CD1c-positive myeloid dendritic cell (primary cell): ENCODE data around the gene COX14.
"Not testable (repeated sequence)": the region's sequence is repeated elsewhere in the genome, so short reads cannot be mapped to it uniquely, and the experiment has no call there.

Experiments
- DNase-seq: peaks from one replicate; pipeline ENCODE4 v3.0.0-alpha.2; 2016; ENCODE audit errors: extremely low spot score

The COX14 gene

GRCh38 chr12:50107416-50108268 is 4.4 kb upstream of the COX14 start:
- no peak for DNase-seq

- DNase-seq, result no peak
Observed at GRCh38 chr12:50109319-50109718, 2.7 kb upstream of the COX14 start.

DNA sequence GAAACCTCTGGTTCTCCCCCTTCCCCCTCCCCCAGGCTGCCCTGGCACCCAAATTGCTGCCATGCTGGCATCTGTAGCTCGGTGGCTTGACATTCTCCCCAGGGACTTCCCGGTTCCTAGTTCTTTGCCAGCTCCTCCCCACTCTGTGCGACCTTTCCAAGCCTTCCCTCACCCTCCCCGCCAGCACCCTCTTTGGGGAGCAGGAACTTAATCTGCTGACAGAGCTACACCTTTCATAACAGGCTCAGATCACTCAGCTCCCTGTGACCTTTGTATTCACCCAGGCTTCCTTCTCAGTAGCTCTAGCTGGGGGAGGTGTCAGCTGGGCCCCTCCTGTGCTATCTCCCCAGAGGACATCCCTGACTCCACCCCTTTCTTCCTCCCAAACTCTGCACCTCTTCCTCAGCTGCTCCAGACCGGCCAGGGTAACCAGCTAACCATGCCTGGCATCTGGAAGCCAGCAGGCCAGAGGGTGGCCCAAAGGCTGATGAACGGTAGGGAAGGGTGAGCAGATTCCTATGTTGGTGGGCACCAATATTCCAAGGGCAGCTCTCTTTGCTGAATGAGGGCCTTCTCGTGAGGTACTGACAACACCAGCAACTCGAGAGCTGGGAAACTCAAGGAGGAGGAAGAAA is 1.8 kb upstream of the COX14 start:
- peak; percentile 77 for DNase-seq

- peak; percentile 52 for DNase-seq
Observed at GRCh38 chr12:50110762-50111351, 1.2 kb upstream of the COX14 start.

- DNase-seq, result no peak
Observed at GRCh38 chr12:50111395-50111692, 692 bp upstream of the COX14 start.

- peak; percentile 60 for DNase-seq
Observed at GRCh38 chr12:50112456-50113218, 601 bp downstream of the COX14 start.

- no peak for DNase-seq
Observed at GRCh38 chr12:50117057-50117622, 5.1 kb downstream of the COX14 start.

- no peak for DNase-seq
Observed at GRCh38 chr12:50119387-50119786, 7.4 kb downstream of the COX14 start.

- DNase-seq, result no peak
Observed at GRCh38 chr12:50120521-50120920, 8.5 kb downstream of the COX14 start.

DNA sequence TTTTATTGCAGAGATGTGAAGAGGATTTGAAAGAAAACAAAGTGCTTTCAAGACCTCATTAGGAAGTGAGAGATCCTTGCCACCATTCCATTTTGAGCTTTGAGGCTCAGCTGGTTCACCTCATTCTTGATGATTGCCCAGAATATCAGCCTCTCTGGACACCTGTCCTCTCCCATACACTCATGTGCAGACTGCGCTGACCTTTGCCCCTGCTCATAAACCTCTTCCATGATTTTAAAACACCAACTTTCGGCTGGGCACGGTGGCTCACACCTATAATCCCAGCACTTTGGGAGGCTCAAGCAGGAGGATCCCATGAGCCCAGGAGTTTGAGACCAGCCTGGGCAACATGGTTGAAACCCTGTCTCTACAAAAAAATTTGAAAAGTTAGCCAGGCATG is 8.9 kb downstream of the COX14 start:
- DNase-seq, result no peak

DNA sequence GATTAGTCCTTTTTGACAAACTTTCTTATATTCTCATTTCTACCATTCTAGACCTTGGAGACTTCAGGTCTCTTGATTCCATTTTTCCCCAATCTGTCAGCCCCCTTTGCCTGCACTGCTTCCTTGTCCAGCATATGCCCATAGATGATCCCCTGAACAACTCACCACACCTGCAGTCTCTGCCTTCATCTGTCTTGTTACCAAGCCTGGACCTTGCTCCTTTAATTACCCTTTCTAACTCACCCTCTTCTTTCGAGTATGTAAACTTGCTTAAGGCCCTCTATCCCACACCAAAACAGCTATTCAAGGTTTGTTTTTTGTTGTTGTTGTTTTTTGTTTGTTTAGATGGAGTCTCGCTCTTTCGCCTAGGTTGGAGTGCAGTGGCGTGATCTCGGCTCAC is 9.6 kb downstream of the COX14 start:
- DNase-seq, result no peak

GRCh38 chr12:50123203-50123602 is 11.2 kb downstream of the COX14 start:
- DNase-seq, result no peak

DNA sequence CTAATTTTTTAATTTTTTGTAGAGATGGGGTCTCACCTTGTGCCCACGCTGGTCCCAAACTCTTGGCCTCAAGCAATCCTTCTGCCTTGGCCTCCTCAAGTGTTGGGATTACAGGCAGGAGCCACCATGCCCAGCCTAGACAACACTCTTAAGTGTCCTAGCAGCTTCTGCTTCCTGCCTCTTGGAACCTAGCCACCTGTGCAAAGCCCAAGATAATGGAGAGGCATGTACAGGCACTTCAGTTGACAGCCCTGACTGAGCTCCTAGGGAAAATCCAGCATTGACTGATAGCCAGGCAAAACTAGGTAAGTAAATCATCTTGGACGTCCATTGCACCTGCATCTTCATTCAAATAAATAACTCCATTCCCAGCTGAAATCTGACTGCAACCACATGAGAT is 15.5 kb downstream of the COX14 start:
- no peak for DNase-seq

DNA sequence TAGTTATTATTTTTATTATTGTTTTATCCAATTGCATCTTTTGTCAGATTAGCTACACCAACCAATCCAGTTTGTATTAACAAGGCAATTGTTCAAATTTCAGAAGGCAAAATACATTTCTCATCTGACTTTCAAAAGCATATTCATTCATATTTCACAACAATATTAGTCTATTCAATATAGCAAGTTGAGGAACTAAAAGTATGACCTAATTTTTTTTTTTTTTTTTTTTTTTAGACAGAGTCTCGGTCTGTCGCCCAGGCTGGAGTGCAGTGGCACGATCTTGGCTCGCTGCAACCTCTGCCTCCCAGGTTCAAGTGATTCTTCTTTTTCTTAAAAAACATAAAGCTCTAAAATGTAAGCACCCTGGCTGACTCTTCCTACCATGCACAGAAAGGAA is 17.3 kb downstream of the COX14 start:
- DNase-seq, result peak; percentile 48

- peak; percentile 33 for DNase-seq
Observed at GRCh38 chr12:50132505-50133135, 20.6 kb downstream of the COX14 start.

DNA sequence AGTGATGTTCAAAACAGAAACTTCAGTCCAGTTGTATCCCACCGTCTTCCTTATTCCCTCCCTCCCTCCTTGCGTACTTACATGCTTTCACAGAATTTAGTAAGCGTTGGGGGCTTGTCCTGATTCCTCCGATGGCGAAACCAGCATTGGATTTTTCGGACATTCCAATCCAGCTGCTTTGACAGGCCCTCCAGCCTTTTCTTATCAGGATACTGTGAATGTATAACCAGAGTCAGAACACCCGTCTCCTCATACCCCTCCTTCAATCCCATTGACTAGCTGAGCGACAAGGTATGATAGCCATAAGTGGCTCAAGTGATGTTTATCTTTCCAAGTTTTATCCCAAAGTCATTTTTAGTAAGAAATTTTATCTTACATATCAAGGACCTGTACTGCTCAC is 31.0 kb downstream of the COX14 start:
- DNase-seq, result no peak

DNA sequence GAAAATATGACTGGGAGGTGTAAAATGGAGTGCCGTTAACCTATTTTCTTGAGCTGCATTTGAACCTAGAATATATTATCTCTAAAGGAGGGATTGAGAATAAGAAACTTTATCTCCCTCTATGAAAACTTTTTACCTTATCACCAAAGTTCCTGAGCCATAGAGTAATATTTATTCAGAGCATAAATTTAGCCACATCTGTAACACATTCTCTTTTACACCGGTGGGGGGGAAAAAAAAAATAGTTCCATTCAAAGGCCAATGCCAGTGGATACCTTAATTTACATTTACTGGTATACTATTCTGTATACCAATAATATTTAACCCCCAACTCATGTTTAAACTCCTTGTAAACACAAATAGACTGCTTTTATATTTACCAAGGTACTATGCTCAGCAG is 33.4 kb downstream of the COX14 start:
- DNase-seq, result no peak

GRCh38 chr12:50147281-50147680 is 35.2 kb downstream of the COX14 start:
- no peak for DNase-seq

- not testable (repeated sequence) for DNase-seq
Observed at GRCh38 chr12:50148011-50148410, 36.0 kb downstream of the COX14 start.

DNA sequence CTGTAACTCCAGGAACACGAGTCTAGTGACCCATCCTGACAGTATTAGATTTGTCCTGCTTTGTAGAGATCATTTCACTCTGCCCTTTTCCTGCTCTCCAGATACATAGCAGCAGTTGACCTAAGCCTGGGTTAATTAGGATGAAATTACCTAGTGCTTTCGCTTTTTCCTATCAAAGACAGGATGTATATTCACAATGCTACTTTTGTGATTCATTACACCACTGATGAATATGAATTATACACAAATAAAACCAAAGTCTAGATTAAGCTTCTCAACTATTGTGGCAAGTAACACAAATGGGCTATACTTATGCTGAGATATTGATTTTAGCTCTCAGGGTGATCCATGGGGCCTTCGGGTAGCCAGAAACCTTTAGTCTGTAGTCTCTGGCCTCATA is 37.3 kb downstream of the COX14 start:
- DNase-seq, result no peak

- no peak for DNase-seq
Observed at GRCh38 chr12:50151047-50151687, 39.1 kb downstream of the COX14 start.
